ENCODE data around the gene LEAP2.

DNA sequence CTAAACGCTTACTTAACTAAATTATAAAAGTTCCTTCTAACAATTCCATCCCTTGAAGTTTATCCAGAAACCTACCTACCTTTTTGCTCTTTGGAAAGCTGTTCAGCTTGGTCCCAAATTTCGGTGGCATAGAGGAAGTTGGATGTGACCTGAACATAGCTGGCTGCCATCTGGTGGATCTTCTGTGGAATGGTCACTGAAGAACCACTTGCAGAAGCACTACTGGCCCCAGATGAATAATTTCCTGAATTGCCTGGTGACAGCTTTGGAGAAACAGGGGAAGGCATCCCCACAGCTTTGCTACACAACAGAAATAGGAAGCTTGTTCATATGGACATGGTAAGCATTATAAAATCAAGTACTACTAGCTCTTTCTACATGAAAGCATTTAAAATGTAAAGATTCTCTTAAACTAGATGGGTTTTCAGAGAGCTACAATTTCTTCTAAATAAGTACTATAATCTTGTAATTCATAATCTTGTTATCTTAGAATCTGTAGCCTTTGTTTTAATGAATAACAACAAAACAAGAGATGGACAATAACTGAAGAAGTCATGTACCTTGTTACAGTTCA lies 9.9 kb downstream of the LEAP2 start:
- TF ChIP-seq, protein P1, sequence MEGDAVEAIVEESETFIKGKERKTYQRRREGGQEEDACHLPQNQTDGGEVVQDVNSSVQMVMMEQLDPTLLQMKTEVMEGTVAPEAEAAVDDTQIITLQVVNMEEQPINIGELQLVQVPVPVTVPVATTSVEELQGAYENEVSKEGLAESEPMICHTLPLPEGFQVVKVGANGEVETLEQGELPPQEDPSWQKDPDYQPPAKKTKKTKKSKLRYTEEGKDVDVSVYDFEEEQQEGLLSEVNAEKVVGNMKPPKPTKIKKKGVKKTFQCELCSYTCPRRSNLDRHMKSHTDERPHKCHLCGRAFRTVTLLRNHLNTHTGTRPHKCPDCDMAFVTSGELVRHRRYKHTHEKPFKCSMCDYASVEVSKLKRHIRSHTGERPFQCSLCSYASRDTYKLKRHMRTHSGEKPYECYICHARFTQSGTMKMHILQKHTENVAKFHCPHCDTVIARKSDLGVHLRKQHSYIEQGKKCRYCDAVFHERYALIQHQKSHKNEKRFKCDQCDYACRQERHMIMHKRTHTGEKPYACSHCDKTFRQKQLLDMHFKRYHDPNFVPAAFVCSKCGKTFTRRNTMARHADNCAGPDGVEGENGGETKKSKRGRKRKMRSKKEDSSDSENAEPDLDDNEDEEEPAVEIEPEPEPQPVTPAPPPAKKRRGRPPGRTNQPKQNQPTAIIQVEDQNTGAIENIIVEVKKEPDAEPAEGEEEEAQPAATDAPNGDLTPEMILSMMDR (conservative IDR thresholded peaks at IDR 0.05; ENCODE audit: low read depth, low read length), result peak; percentile 67
- TF ChIP-seq POLR2A (IDR thresholded peaks at IDR 0.05; ENCODE audit: low read depth, low read length), result no peak
